ENCODE data around the gene CYP27A1.

DNA sequence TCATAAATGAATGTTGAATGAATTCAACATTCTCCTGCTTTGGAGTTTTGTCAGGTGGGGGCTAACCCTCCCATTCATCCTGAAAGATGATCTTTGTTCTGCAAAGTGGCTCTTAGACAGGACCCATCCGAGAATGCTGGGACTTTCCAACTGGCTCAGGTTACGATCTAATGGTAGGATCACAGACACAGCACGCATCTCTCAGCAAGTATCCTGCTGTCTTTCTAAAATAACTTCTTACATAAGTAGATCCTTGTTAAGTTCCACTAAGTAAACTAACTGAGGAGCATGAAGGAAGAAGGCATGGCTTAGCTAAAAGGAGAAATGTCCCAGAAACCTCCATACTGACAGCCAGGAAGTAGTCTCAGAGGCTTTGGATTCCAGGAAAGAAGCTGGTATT is 23.7 kb downstream of the CYP27A1 start:
- TF ChIP-seq HMGXB4 (CRISPR knock-in tag; IDR thresholded peaks at IDR 0.05; ENCODE audit: borderline replicate concordance), result no peak
- TF ChIP-seq CBX8 (IDR thresholded peaks at IDR 0.05), result no peak
- no peak for TF ChIP-seq ELK1 (IDR thresholded peaks at IDR 0.05; ENCODE audit: low read depth, low read length)
- no peak for TF ChIP-seq RAD21 (conservative IDR thresholded peaks at IDR 0.05 in 1 of 2, IDR thresholded peaks at IDR 0.05 in 1 of 2)
- no peak for TF ChIP-seq EHMT2 (IDR thresholded peaks at IDR 0.05; ENCODE audit: low read depth)
- no peak for TF ChIP-seq EP300 (IDR thresholded peaks at IDR 0.05)
- no peak for TF ChIP-seq ZNF302 (CRISPR knock-in tag; IDR thresholded peaks at IDR 0.05)
- no peak for TF ChIP-seq CTCF (IDR thresholded peaks at IDR 0.05)
- TF ChIP-seq REST (IDR thresholded peaks at IDR 0.05), result no peak
- TF ChIP-seq TP53 (CRISPR knock-in tag; IDR thresholded peaks at IDR 0.05), result no peak
- no peak for TF ChIP-seq NFE2L2 (conservative IDR thresholded peaks at IDR 0.05; ENCODE audit: low read length)
- TF ChIP-seq, protein P1, sequence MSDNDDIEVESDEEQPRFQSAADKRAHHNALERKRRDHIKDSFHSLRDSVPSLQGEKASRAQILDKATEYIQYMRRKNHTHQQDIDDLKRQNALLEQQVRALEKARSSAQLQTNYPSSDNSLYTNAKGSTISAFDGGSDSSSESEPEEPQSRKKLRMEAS (IDR thresholded peaks at IDR 0.05), result no peak
- no peak for TF ChIP-seq POLR2A (IDR thresholded peaks at IDR 0.05; ENCODE audit: low read length)
- TF ChIP-seq JUNB (IDR thresholded peaks at IDR 0.05), result no peak
